Keratinocyte (primary cell): Measurements from ENCODE around the gene HDLBP. TPM values are rescaled to one million over a fixed set of nuclear protein-coding genes. Genes with fewer than 3 reads are reported as not detected.

Experiments used
- DNase-seq: peaks from one replicate; pipeline ENCODE4 v3.0.0-alpha.2; 2011; ENCODE audit warnings: low read depth, missing footprints, low spot score
- FAIRE-seq: peaks from 2 replicates; lab custom pipeline; 2011; peaks lifted over from hg19 to GRCh38; lab: Jason Lieb, UNC
- H2AFZ ChIP-seq: 2 replicates; pipeline ENCODE4 v1.6.0; 2012; ENCODE audit warnings: low read length, control low read depth, inconsistent platforms; ENCODE audit not compliant: control insufficient read depth
- H3K27ac ChIP-seq: 2 replicates; pipeline ENCODE4 v1.5.1; 2011; ENCODE audit warnings: low read length; ENCODE audit not compliant: control insufficient read depth, insufficient read depth
- H3K27me3 ChIP-seq: 3 replicates; pipeline ENCODE4 v1.6.0; 2011; ENCODE audit warnings: low read length; ENCODE audit not compliant: control insufficient read depth, insufficient read depth; ENCODE audit errors: extremely low read depth
- H3K36me3 ChIP-seq, 2 experiments: 2 replicates in 1 of 2; 3 replicates in 1 of 2; pipeline ENCODE4 v1.5.1; 2011; ENCODE audit warnings: low read length in 2 of 2, mild to moderate bottlenecking in 1 of 2; ENCODE audit not compliant: control insufficient read depth in 2 of 2, insufficient read depth in 2 of 2; ENCODE audit errors: extremely low read depth in 1 of 2
- H3K4me1 ChIP-seq: 3 replicates; pipeline ENCODE4 v1.5.1; 2011; ENCODE audit warnings: low read length; ENCODE audit not compliant: control insufficient read depth, insufficient read depth; ENCODE audit errors: extremely low read depth
- H3K4me2 ChIP-seq: 3 replicates; pipeline ENCODE4 v1.6.0; 2011; ENCODE audit warnings: low read depth, low read length; ENCODE audit not compliant: control insufficient read depth, insufficient read depth; ENCODE audit errors: extremely low read depth
- H3K4me3 ChIP-seq, 3 experiments: fragments of 200-600 bp in 1 of 3; sonication (generic) in 1 of 3; 2 replicates in 2 of 3; 3 replicates in 1 of 3; pipeline ENCODE4 v1.5.1; 2011 to 2016; ENCODE audit warnings: low read length in 3 of 3, mild to moderate bottlenecking in 3 of 3, control low read depth in 2 of 3, inconsistent platforms in 1 of 3, low read depth in 1 of 3, mixed read lengths in 1 of 3, mixed run types in 1 of 3, moderate library complexity in 1 of 3; ENCODE audit not compliant: control insufficient read depth in 2 of 3, insufficient read depth in 2 of 3; ENCODE audit errors: extremely low read depth in 1 of 3
- H3K79me2 ChIP-seq: 2 replicates; pipeline ENCODE4 v1.6.0; 2012; ENCODE audit warnings: low read length; ENCODE audit not compliant: control insufficient read depth, insufficient read depth
- H3K9ac ChIP-seq: 3 replicates; pipeline ENCODE4 v1.6.0; 2011; ENCODE audit warnings: low read length; ENCODE audit not compliant: control insufficient read depth, insufficient read depth; ENCODE audit errors: extremely low read depth
- H3K9me1 ChIP-seq: 3 replicates; pipeline ENCODE4 v1.6.0; 2011; ENCODE audit warnings: low read length; ENCODE audit not compliant: control insufficient read depth, insufficient read depth; ENCODE audit errors: extremely low read depth
- H3K9me3 ChIP-seq: 2 replicates; pipeline ENCODE4 v1.5.1; 2012; ENCODE audit warnings: low read depth, low read length; ENCODE audit not compliant: control insufficient read depth
- H4K20me1 ChIP-seq: 3 replicates; pipeline ENCODE4 v1.6.0; 2011; ENCODE audit warnings: low read length; ENCODE audit not compliant: control insufficient read depth, insufficient read depth; ENCODE audit errors: extremely low read depth
- EZH2 ChIP-seq: IDR thresholded peaks from one replicate; pipeline ENCODE4 v1.6.1; 2012; ENCODE audit warnings: inconsistent platforms, mild to moderate bottlenecking, low read length, moderate library complexity
- dilution Hi-C: fragments of 300-500 bp; cut with MboI; formaldehyde crosslinking; loops from one replicate; pipeline ENCODE4 v1.7.0; 2020; ENCODE audit warnings: low sequenced_read_pairs; ENCODE audit not compliant: extremely low pct_ligation_motif_present
- polyA plus RNA-seq, 5 experiments: library from polyadenylated mRNA; depleted of rRNA in 3 of 5; stranded (reverse) in 3 of 5; stranded (forward) in 1 of 5; unstranded in 1 of 5; fragments of >200 nt; gene quantifications; 1 replicate in 1 of 5; 2 replicates in 3 of 5; 3 replicates in 1 of 5; pipeline versions ENCODE4 v1.2.1 to v1.2.3, GENCODE V29; 2011 to 2012; ENCODE audit warnings: missing spikeins in 2 of 5, low read depth in 1 of 5, low replicate concordance in 1 of 5
- TF ChIP-seq, protein P1 (sequence below), 3 experiments: IDR thresholded peaks in 1 of 3; conservative IDR thresholded peaks in 1 of 3; optimal IDR thresholded peaks in 1 of 3; 2 replicates in 2 of 3; 3 replicates in 1 of 3; pipeline versions ENCODE3 to v1.5.1; 2011; ENCODE audit warnings: low read length in 3 of 3, mild to moderate bottlenecking in 3 of 3, moderate library complexity in 2 of 3, control low read depth in 1 of 3, inconsistent platforms in 1 of 3; ENCODE audit not compliant: insufficient read depth in 2 of 3; ENCODE audit errors: extremely low read depth in 1 of 3

Gene HDLBP
- polyA plus RNA-seq, 1 donor (not counting 4 experiments of a cell fraction or from before 2014, with no cell fraction given) = 289 TPM

GRCh38 chr2:241199286-241199685 is 116.2 kb downstream of the HDLBP start:
- Histone ChIP-seq H4K20me1 (no peaks in the 10 kb centered on the region), H3K4me1 (no peaks in the 10 kb centered on the region), H3K36me3 (no peaks in the 10 kb centered on the region), H3K27me3 (peaks cover 14% of the 10 kb centered on the region), H3K4me3 (no peak overlapping the region), H3K27ac (no peak overlapping the region), H2AFZ (no peak overlapping the region), H3K9me3 (no peaks in the 10 kb centered on the region), H3K79me2 (no peaks in the 10 kb centered on the region), H3K4me2 (no peak overlapping the region), H3K9ac (no peak overlapping the region), H3K9me1 (no peaks in the 10 kb centered on the region)
- no peak for FAIRE-seq
- dilution Hi-C loops = no loop called here
- no peak for DNase-seq
- TF ChIP-seq EZH2 = no peak
- TF ChIP-seq, protein P1, sequence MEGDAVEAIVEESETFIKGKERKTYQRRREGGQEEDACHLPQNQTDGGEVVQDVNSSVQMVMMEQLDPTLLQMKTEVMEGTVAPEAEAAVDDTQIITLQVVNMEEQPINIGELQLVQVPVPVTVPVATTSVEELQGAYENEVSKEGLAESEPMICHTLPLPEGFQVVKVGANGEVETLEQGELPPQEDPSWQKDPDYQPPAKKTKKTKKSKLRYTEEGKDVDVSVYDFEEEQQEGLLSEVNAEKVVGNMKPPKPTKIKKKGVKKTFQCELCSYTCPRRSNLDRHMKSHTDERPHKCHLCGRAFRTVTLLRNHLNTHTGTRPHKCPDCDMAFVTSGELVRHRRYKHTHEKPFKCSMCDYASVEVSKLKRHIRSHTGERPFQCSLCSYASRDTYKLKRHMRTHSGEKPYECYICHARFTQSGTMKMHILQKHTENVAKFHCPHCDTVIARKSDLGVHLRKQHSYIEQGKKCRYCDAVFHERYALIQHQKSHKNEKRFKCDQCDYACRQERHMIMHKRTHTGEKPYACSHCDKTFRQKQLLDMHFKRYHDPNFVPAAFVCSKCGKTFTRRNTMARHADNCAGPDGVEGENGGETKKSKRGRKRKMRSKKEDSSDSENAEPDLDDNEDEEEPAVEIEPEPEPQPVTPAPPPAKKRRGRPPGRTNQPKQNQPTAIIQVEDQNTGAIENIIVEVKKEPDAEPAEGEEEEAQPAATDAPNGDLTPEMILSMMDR (optimal IDR thresholded peaks at IDR 0.05 in 1 of 3, IDR thresholded peaks at IDR 0.05 in 1 of 3, conservative IDR thresholded peaks at IDR 0.05 in 1 of 3; ENCODE audit: extremely low read depth in 1 of 3, insufficient read depth in 2 of 3, low read length in 3 of 3) = no peak

DNA sequence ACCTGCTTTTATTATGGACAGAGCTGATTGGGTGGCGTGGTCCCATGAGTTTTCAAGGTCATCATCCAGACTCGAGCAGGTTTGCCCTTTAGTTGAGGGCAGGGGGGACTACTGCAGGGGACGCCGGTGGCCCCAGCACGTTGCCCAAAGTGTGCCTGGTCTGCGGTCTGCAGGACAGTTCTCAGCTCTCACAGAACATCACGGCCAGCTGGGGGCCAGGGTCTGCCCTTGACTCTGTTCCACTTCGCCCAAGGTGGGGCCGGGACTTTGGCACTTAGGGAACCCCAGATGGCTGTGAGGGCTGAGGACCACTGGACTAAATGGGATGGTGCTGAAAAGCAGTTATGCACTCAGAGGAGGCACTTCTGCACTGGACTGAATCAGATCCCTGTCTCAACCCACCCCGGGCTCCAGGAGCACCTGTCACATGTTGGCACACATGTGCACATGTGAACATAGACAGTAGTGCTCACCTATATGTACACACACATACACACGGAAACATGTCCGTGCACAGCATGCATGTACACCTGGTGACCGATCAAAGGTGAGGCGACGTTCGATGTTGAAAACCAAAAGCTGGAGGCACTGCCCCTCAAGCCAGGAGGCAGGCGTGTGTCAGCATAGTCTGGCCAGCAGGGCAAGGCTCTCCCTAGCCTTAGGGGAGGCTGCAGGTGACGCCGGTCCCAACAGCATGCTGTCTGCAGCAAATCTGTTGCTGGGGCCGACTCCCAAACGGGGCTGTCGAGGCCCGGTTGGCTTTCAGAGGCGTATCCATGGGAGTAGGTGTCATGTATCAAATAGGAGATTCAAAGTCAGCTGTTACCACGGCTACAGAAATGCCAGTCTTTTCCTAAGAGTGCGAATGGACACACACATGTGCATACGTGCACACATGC is 116.8 kb downstream of the HDLBP start:
- Histone ChIP-seq H3K9me1 (no peaks in the 10 kb centered on the region), H3K4me3 (no peak overlapping the region), H3K27me3 (peaks cover 14% of the 10 kb centered on the region), H3K9ac (no peak overlapping the region), H3K79me2 (no peaks in the 10 kb centered on the region), H2AFZ (no peak overlapping the region), H3K36me3 (no peaks in the 10 kb centered on the region), H4K20me1 (no peaks in the 10 kb centered on the region), H3K4me1 (no peaks in the 10 kb centered on the region), H3K9me3 (no peaks in the 10 kb centered on the region), H3K27ac (no peak overlapping the region), H3K4me2 (no peak overlapping the region)
- FAIRE-seq (no peak), DNase-seq (no peak)
- TF ChIP-seq, protein P1 (optimal IDR thresholded peaks at IDR 0.05 in 1 of 3, IDR thresholded peaks at IDR 0.05 in 1 of 3, conservative IDR thresholded peaks at IDR 0.05 in 1 of 3; ENCODE audit: extremely low read depth in 1 of 3, insufficient read depth in 2 of 3, low read length in 3 of 3) = no peak
- no peak for TF ChIP-seq EZH2
- dilution Hi-C loops = no loop called here
